Chondrocyte (in vitro differentiated cells): Measurements from ENCODE around the gene CUL7. TPM values are rescaled to one million over a fixed set of nuclear protein-coding genes. Genes with fewer than 3 reads are reported as not detected.
"Not testable (repeated sequence)": the region's sequence is repeated elsewhere in the genome, so short reads cannot be mapped to it uniquely, and the experiment has no call there.

Experiments used
- DNase-seq: peaks from one replicate; pipeline ENCODE4 v3.0.0; 2021; ENCODE audit warnings: mixed read lengths, low spot score
- H3K27ac Mint-ChIP-seq: one replicate; pipeline ENCODE4 v1.8.0; 2021; ENCODE audit warnings: mild to moderate bottlenecking, moderate library complexity, mixed read lengths; ENCODE audit not compliant: unreplicated experiment
- H3K27me3 Mint-ChIP-seq: 2 replicates; pipeline ENCODE4 v1.8.0; 2021; ENCODE audit warnings: low read depth, mixed read lengths
- H3K36me3 Mint-ChIP-seq: 2 replicates; pipeline ENCODE4 v1.8.0; 2021; ENCODE audit warnings: low read depth, mixed read lengths
- H3K4me1 Mint-ChIP-seq: 2 replicates; pipeline ENCODE4 v1.8.0; 2021; ENCODE audit warnings: low read depth, mild to moderate bottlenecking, mixed read lengths
- H3K4me3 Mint-ChIP-seq: one replicate; pipeline ENCODE4 v1.8.0; 2021; ENCODE audit warnings: mild to moderate bottlenecking, moderate library complexity, mixed read lengths; ENCODE audit not compliant: unreplicated experiment
- H3K9me3 Mint-ChIP-seq: 2 replicates; pipeline ENCODE4 v1.8.0; 2021; ENCODE audit warnings: low read depth, mixed read lengths
- total RNA-seq: library from RNA; stranded (reverse); gene quantifications from 3 replicates; pipeline ENCODE4 v1.2.1, GENCODE V29; 2021
- TF ChIP-seq, protein P1 (sequence below): fragments of 200-600 bp; sonication (generic); IDR thresholded peaks from 2 replicates; pipeline ENCODE4 v1.5.0; 2021; ENCODE audit warnings: antibody characterized with exemption, mild to moderate bottlenecking, moderate library complexity

CUL7 gene
- total RNA-seq, 1 donor from 2014 or later: 54.3 TPM

DNA sequence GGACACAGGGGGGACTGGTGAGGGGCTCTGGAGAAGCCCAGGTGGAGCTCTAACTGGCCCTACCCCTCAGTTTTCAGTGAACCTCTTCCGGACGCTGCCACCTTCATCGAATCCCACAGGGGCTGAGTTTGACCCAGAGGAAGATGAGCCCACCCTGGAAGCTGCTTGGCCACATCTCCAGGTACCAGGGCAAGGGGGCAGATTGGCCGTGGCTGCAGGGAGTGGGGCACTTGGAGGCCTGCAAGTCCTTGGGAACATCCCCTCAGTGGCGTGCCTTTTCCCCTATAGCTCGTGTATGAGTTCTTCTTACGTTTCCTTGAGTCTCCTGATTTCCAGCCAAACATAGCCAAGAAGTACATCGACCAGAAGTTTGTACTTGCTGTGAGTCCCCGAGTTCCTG, 46.5 kb downstream of the CUL7 start:
- Mint-ChIP-seq H3K36me3 (peaks cover 8% of the 10 kb centered on the region), H3K27me3 (no peaks in the 10 kb centered on the region), H3K27ac (no peak overlapping the region), H3K4me1 (peaks cover 3% of the 10 kb centered on the region), H3K4me3 (no peak overlapping the region), H3K9me3 (no peaks in the 10 kb centered on the region)
- DNase-seq: no peak
- TF ChIP-seq, protein P1, sequence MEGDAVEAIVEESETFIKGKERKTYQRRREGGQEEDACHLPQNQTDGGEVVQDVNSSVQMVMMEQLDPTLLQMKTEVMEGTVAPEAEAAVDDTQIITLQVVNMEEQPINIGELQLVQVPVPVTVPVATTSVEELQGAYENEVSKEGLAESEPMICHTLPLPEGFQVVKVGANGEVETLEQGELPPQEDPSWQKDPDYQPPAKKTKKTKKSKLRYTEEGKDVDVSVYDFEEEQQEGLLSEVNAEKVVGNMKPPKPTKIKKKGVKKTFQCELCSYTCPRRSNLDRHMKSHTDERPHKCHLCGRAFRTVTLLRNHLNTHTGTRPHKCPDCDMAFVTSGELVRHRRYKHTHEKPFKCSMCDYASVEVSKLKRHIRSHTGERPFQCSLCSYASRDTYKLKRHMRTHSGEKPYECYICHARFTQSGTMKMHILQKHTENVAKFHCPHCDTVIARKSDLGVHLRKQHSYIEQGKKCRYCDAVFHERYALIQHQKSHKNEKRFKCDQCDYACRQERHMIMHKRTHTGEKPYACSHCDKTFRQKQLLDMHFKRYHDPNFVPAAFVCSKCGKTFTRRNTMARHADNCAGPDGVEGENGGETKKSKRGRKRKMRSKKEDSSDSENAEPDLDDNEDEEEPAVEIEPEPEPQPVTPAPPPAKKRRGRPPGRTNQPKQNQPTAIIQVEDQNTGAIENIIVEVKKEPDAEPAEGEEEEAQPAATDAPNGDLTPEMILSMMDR: no peak

DNA sequence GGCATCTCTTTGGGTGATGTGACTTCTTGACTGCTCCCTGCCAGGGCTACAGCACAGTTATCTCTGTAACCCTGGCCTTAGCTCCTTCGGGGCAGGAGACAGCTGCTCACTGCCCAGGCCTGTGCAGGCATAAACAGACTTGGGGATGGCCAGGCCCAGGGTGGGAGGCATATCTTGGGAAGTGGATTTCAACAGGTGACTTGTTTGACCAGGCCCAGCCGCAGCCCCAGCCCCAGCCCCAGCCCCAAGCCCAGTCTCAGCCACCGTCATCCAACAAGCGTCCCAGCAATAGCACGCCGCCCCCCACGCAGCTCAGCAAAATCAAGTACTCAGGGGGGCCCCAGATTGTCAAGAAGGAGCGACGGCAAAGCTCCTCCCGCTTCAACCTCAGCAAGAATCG, 47.4 kb downstream of the CUL7 start:
- H3K4me3 Mint-ChIP-seq: no peak overlapping the region
- no peaks in the 10 kb centered on the region for H3K27me3 Mint-ChIP-seq
- TF ChIP-seq, protein P1: no peak
- DNase-seq: no peak
- no peak overlapping the region for H3K27ac Mint-ChIP-seq
- peaks cover 5% of the 10 kb centered on the region for H3K36me3 Mint-ChIP-seq
- no peaks in the 10 kb centered on the region for H3K9me3 Mint-ChIP-seq
- no peaks in the 10 kb centered on the region for H3K4me1 Mint-ChIP-seq

- Mint-ChIP-seq H3K4me1 (no peaks in the 10 kb centered on the region), H3K27me3 (no peaks in the 10 kb centered on the region), H3K27ac (no peak overlapping the region), H3K9me3 (no peaks in the 10 kb centered on the region), H3K36me3 (peaks cover 5% of the 10 kb centered on the region), H3K4me3 (no peak overlapping the region)
- no peak for DNase-seq
- TF ChIP-seq, protein P1: no peak
These were observed 47.8 kb downstream of the CUL7 start for GRCh38 chr6:43005844-43006243.

DNA sequence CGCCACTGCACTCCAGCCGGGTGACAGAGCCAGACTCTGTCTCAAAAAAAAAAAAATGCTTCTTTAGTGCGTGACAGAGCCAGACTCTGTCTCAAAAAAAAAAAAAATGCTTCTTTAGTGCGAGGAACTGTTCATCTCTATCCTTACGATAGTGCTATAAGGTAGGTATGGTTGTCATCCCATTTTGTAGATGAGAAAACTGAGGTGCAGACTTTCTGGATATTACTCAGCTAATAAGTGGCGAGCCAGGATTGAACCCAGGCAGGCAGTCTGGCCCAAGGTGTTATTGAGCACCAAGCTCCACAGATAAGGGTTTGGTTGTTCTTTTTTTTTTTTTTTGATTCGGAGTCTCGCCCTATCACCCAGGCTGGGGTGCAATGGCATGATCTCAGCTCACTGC, 51.8 kb downstream of the CUL7 start:
- TF ChIP-seq, protein P1: no peak
- Mint-ChIP-seq H3K4me1 (no peaks in the 10 kb centered on the region), H3K27me3 (no peaks in the 10 kb centered on the region), H3K36me3 (peaks cover 1% of the 10 kb centered on the region), H3K9me3 (no peaks in the 10 kb centered on the region), H3K4me3 (no peak overlapping the region), H3K27ac (no peak overlapping the region)
- no peak for DNase-seq

DNA sequence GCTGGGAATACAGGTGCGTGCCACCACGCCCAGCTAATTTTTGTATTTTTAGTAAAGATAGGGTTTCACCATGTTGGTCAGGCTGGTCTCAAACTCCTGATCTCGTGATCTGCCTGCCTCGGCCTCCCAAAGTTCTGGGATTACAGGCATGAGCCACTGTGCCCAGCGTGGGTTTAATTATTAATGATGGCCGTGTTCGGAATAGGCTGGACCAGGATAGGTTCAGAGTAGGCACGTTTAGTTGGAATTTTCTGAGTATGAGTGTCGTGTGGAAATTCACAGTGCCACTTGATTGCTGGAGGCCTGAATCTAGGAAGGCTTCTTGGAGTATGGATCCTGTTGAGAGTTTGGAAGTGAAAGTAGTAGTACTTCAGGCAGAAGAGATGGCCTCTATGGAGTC, 55.4 kb downstream of the CUL7 start:
- H3K4me1 Mint-ChIP-seq, H3K36me3 Mint-ChIP-seq, DNase-seq, H3K4me3 Mint-ChIP-seq, H3K27ac Mint-ChIP-seq, H3K27me3 Mint-ChIP-seq, H3K9me3 Mint-ChIP-seq: not testable (repeated sequence)

DNA sequence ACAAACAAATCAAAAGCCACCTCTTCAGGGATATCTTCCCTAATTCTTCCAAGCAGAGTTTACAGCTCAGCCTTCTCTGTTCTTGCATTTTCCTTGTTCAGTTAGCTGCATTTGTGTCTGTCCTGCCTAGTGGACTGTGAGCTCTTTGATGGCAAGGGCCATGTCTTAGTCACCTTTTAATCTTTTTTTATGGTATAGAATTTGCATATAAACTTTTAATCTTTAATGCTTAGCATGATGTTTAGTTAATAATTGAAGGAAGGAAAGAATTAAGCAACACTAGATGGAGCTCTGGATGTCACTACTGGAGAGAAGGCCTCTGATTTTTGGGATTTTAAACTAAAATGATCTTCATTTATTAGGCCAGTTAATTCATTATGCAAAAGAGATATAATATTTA, 57.1 kb downstream of the CUL7 start:
- Mint-ChIP-seq H3K4me3 (no peak overlapping the region), H3K36me3 (no peaks in the 10 kb centered on the region), H3K27ac (peak overlapping the region; percentile 29), H3K4me1 (no peaks in the 10 kb centered on the region), H3K27me3 (no peaks in the 10 kb centered on the region), H3K9me3 (no peaks in the 10 kb centered on the region)
- no peak for DNase-seq
- TF ChIP-seq, protein P1: peak; percentile 65
